BLaER1 (cell line): ENCODE data around the gene WDR54.

Experiments used
- H3K27ac ChIP-seq: shearing (Covaris generic); formaldehyde crosslinking; 2 replicates; pipeline ENCODE4 v1.8.1; 2022
- H3K27me3 ChIP-seq: shearing (Covaris generic); formaldehyde crosslinking; 2 replicates; pipeline ENCODE4 v1.8.1; 2022
- H3K36me3 ChIP-seq: shearing (Covaris generic); formaldehyde crosslinking; 2 replicates; pipeline ENCODE4 v1.8.1; 2022
- H3K4me1 ChIP-seq: shearing (Covaris generic); formaldehyde crosslinking; 2 replicates; pipeline ENCODE4 v1.8.1; 2022
- H3K4me2 ChIP-seq: shearing (Covaris generic); formaldehyde crosslinking; 2 replicates; pipeline ENCODE4 v1.8.1; 2022
- H3K4me3 ChIP-seq: shearing (Covaris generic); formaldehyde crosslinking; 2 replicates; pipeline ENCODE4 v1.8.1; 2022
- H3K9ac ChIP-seq: shearing (Covaris generic); formaldehyde crosslinking; 2 replicates; pipeline ENCODE4 v1.8.1; 2022
- H3K9me3 ChIP-seq: shearing (Covaris generic); formaldehyde crosslinking; 2 replicates; pipeline ENCODE4 v1.8.1; 2022
- H4K20me1 ChIP-seq: shearing (Covaris generic); formaldehyde crosslinking; 2 replicates; pipeline ENCODE4 v1.8.1; 2022
- Cebpa-rat ChIP-seq: shearing (Covaris generic); IDR thresholded peaks from 2 replicates; pipeline ENCODE4 v1.8.1; 2022

The WDR54 gene

GRCh38 chr2:74396149-74396548 lies 25.4 kb upstream of the WDR54 start:
- Histone ChIP-seq H3K36me3 (no peaks in the 10 kb centered on the region), H3K4me1 (peaks cover 4% of the 10 kb centered on the region; the same call in 1 of the 2 replicates), H3K4me2 (no peak overlapping the region), H3K27me3 (no peaks in the 10 kb centered on the region), H3K9me3 (no peaks in the 10 kb centered on the region), H4K20me1 (no peaks in the 10 kb centered on the region), H3K4me3 (no peak overlapping the region), H3K27ac (no peak overlapping the region), H3K9ac (no peak overlapping the region)
- no peak for TF ChIP-seq Cebpa-rat

- Histone ChIP-seq H3K9me3 (no peaks in the 10 kb centered on the region), H3K9ac (no peak overlapping the region), H3K27me3 (no peaks in the 10 kb centered on the region), H3K36me3 (no peaks in the 10 kb centered on the region), H3K27ac (no peak overlapping the region), H4K20me1 (no peaks in the 10 kb centered on the region), H3K4me3 (no peak overlapping the region), H3K4me2 (no peak overlapping the region), H3K4me1 (no peaks in the 10 kb centered on the region)
- no peak for TF ChIP-seq Cebpa-rat
Measured at GRCh38 chr2:74399785-74400184, 21.7 kb upstream of the WDR54 start.

GRCh38 chr2:74401891-74402290 lies 19.6 kb upstream of the WDR54 start:
- no peaks in the 10 kb centered on the region for H3K36me3 ChIP-seq
- no peak overlapping the region for H3K4me2 ChIP-seq
- no peak for TF ChIP-seq Cebpa-rat
- H3K9me3 ChIP-seq, result no peaks in the 10 kb centered on the region
- H3K27me3 ChIP-seq, result no peaks in the 10 kb centered on the region
- no peak overlapping the region for H3K4me3 ChIP-seq
- H3K9ac ChIP-seq, result no peak overlapping the region
- H4K20me1 ChIP-seq, result no peaks in the 10 kb centered on the region
- no peak overlapping the region for H3K27ac ChIP-seq
- H3K4me1 ChIP-seq, result no peaks in the 10 kb centered on the region

- H3K4me2 ChIP-seq, result no peak overlapping the region
- no peak for TF ChIP-seq Cebpa-rat
- H4K20me1 ChIP-seq, result no peaks in the 10 kb centered on the region
- H3K27ac ChIP-seq, result no peak overlapping the region
- no peak overlapping the region for H3K4me3 ChIP-seq
- H3K9ac ChIP-seq, result no peak overlapping the region
- no peaks in the 10 kb centered on the region for H3K27me3 ChIP-seq
- no peaks in the 10 kb centered on the region for H3K36me3 ChIP-seq
- H3K9me3 ChIP-seq, result no peaks in the 10 kb centered on the region
- no peaks in the 10 kb centered on the region for H3K4me1 ChIP-seq
Measured at GRCh38 chr2:74406035-74406434, 15.5 kb upstream of the WDR54 start.

- no peaks in the 10 kb centered on the region for H4K20me1 ChIP-seq
- no peaks in the 10 kb centered on the region for H3K36me3 ChIP-seq
- no peaks in the 10 kb centered on the region for H3K4me1 ChIP-seq
- no peak overlapping the region for H3K4me3 ChIP-seq
- H3K27me3 ChIP-seq, result no peaks in the 10 kb centered on the region
- no peak overlapping the region for H3K27ac ChIP-seq
- TF ChIP-seq Cebpa-rat, result no peak
- no peaks in the 10 kb centered on the region for H3K9me3 ChIP-seq
- H3K9ac ChIP-seq, result no peak overlapping the region
- no peak overlapping the region for H3K4me2 ChIP-seq
Measured at GRCh38 chr2:74407682-74408081, 13.8 kb upstream of the WDR54 start.

- Histone ChIP-seq H3K4me3 (no peak overlapping the region), H3K27ac (no peak overlapping the region), H3K4me2 (peak overlapping the region; percentile 87), H3K4me1 (peaks cover 40% of the 10 kb centered on the region), H3K9ac (no peak overlapping the region; the same call in 1 of the 2 replicates), H3K9me3 (no peaks in the 10 kb centered on the region), H3K27me3 (peaks cover 45% of the 10 kb centered on the region), H4K20me1 (no peaks in the 10 kb centered on the region), H3K36me3 (no peaks in the 10 kb centered on the region)
- no peak for TF ChIP-seq Cebpa-rat
Measured at GRCh38 chr2:74413001-74413698, 8.4 kb upstream of the WDR54 start.

GRCh38 chr2:74414441-74414840 lies 7.1 kb upstream of the WDR54 start:
- Histone ChIP-seq H3K4me1 (peaks cover 45% of the 10 kb centered on the region), H3K9ac (no peak overlapping the region), H3K4me2 (peak overlapping the region; percentile 87), H3K9me3 (no peaks in the 10 kb centered on the region), H4K20me1 (no peaks in the 10 kb centered on the region), H3K27me3 (peaks cover 45% of the 10 kb centered on the region), H3K36me3 (no peaks in the 10 kb centered on the region), H3K4me3 (peak overlapping the region; percentile 66), H3K27ac (no peak overlapping the region)
- TF ChIP-seq Cebpa-rat, result no peak

GRCh38 chr2:74414881-74415761 lies 6.4 kb upstream of the WDR54 start:
- Histone ChIP-seq H3K27me3 (peaks cover 46% of the 10 kb centered on the region), H4K20me1 (no peaks in the 10 kb centered on the region), H3K4me2 (peak overlapping the region; percentile 87), H3K9me3 (no peaks in the 10 kb centered on the region), H3K9ac (peak overlapping the region; percentile 16; the same call in 1 of the 2 replicates), H3K4me1 (peaks cover 50% of the 10 kb centered on the region), H3K36me3 (no peaks in the 10 kb centered on the region), H3K4me3 (peak overlapping the region; percentile 66), H3K27ac (peak overlapping the region; percentile 7; the same call in 1 of the 2 replicates)
- TF ChIP-seq Cebpa-rat, result no peak

- no peak overlapping the region for H3K9ac ChIP-seq
- H3K4me1 ChIP-seq, result peaks cover 56% of the 10 kb centered on the region
- no peak overlapping the region for H3K27ac ChIP-seq
- no peak for TF ChIP-seq Cebpa-rat
- no peaks in the 10 kb centered on the region for H3K9me3 ChIP-seq
- no peaks in the 10 kb centered on the region for H3K36me3 ChIP-seq
- H4K20me1 ChIP-seq, result no peaks in the 10 kb centered on the region
- peaks cover 53% of the 10 kb centered on the region for H3K27me3 ChIP-seq
- H3K4me2 ChIP-seq, result peak overlapping the region; percentile 87
- H3K4me3 ChIP-seq, result peak overlapping the region; percentile 66
Measured at GRCh38 chr2:74415762-74416395, 5.7 kb upstream of the WDR54 start.

GRCh38 chr2:74416778-74417177 lies 4.8 kb upstream of the WDR54 start:
- Histone ChIP-seq H3K27me3 (peaks cover 53% of the 10 kb centered on the region), H4K20me1 (no peaks in the 10 kb centered on the region), H3K4me2 (no peak overlapping the region), H3K27ac (no peak overlapping the region), H3K9ac (no peak overlapping the region), H3K4me3 (no peak overlapping the region), H3K4me1 (peaks cover 61% of the 10 kb centered on the region), H3K9me3 (no peaks in the 10 kb centered on the region), H3K36me3 (no peaks in the 10 kb centered on the region)
- TF ChIP-seq Cebpa-rat, result no peak
